ENCODE data around the gene ENTPD1.

The ENTPD1 gene

GRCh38 chr10:95841661-95842498, 85.9 kb downstream of the ENTPD1 start:
- peak; percentile 26 for DNase-seq (ENCODE audit: low spot score)
- in situ Hi-C loops (cut with MboI; ENCODE audit: low pct_unique_long_range_greater_than_20kb, low sequenced_read_pairs, unreplicated experiment): loop anchor here (5.0 to 10.0 kb wide), 2 partner anchors 87 to 145 kb away; partner anchors contain the start of gene ENTPD1
- peak; percentile 70 for TF ChIP-seq CTCF (IDR thresholded peaks at IDR 0.05; ENCODE audit: extremely low read depth, insufficient read depth, missing control alignments)

- in situ Hi-C loops (cut with MboI; ENCODE audit: low pct_unique_long_range_greater_than_20kb, low sequenced_read_pairs, unreplicated experiment): loop anchor here (10.0 kb wide), 1 partner anchor 91 kb away; the partner anchor contains the start of gene ENTPD1
- no peak for TF ChIP-seq CTCF (IDR thresholded peaks at IDR 0.05; ENCODE audit: extremely low read depth, insufficient read depth, missing control alignments)
- no peak for DNase-seq (ENCODE audit: low spot score)
These were observed 89.4 kb downstream of the ENTPD1 start for GRCh38 chr10:95845411-95845810.

GRCh38 chr10:95847007-95847406, 91.0 kb downstream of the ENTPD1 start:
- no peak for TF ChIP-seq CTCF (IDR thresholded peaks at IDR 0.05; ENCODE audit: extremely low read depth, insufficient read depth, missing control alignments)
- in situ Hi-C loops (cut with MboI; ENCODE audit: low pct_unique_long_range_greater_than_20kb, low sequenced_read_pairs, unreplicated experiment): loop anchor here (10.0 kb wide), 1 partner anchor 92 kb away; the partner anchor contains the start of gene ENTPD1
- no peak for DNase-seq (ENCODE audit: low spot score)

GRCh38 chr10:95848841-95849240, 92.9 kb downstream of the ENTPD1 start:
- TF ChIP-seq CTCF (IDR thresholded peaks at IDR 0.05; ENCODE audit: extremely low read depth, insufficient read depth, missing control alignments): no peak
- in situ Hi-C loops (cut with MboI; ENCODE audit: low pct_unique_long_range_greater_than_20kb, low sequenced_read_pairs, unreplicated experiment): loop anchor here (10.0 kb wide), 1 partner anchor 94 kb away; the partner anchor contains the start of gene ENTPD1
- DNase-seq (ENCODE audit: low spot score): no peak

- in situ Hi-C loops (cut with MboI; ENCODE audit: low pct_unique_long_range_greater_than_20kb, low sequenced_read_pairs, unreplicated experiment): no loop called here
- TF ChIP-seq CTCF (IDR thresholded peaks at IDR 0.05; ENCODE audit: extremely low read depth, insufficient read depth, missing control alignments): no peak
- DNase-seq (ENCODE audit: low spot score): no peak
These were observed 94.8 kb downstream of the ENTPD1 start for GRCh38 chr10:95850791-95851190.

- in situ Hi-C loops (cut with MboI; ENCODE audit: low pct_unique_long_range_greater_than_20kb, low sequenced_read_pairs, unreplicated experiment): no loop called here
- no peak for TF ChIP-seq CTCF (IDR thresholded peaks at IDR 0.05; ENCODE audit: extremely low read depth, insufficient read depth, missing control alignments)
These were observed 104.4 kb downstream of the ENTPD1 start for GRCh38 chr10:95860166-95860940.

More at GRCh38 chr10:95860166-95860940, 104.4 kb downstream of the ENTPD1 start:
- no peak for DNase-seq (ENCODE audit: low spot score)

All from GM13977 (cell line).